ENCODE data around the gene MYO1F.
"Not testable (repeated sequence)": the region's sequence is repeated elsewhere in the genome, so short reads cannot be mapped to it uniquely, and the experiment has no call there.

MYO1F gene

GRCh38 chr19:8514505-8515009, 62.7 kb downstream of the MYO1F start:
- DNase-seq: not testable (repeated sequence)

GRCh38 chr19:8513687-8514504, 63.3 kb downstream of the MYO1F start, which contains the start of gene ZNF414:
Gene ZNF414 (minus strand): TSS chr19:8514167. CDS start chr19:8514046, 121 bp downstream.
- peak; percentile 98 to 99 for DNase-seq

GRCh38 chr19:8513036-8513686, 64.1 kb downstream of the MYO1F start:
- DNase-seq: no peak

GRCh38 chr19:8512115-8512967, 64.9 kb downstream of the MYO1F start:
- DNase-seq: peak in 1 of 2 donors; percentile 38

GRCh38 chr19:8511573-8512101, 65.6 kb downstream of the MYO1F start:
- no peak for DNase-seq

- no peak for DNase-seq
Observed at GRCh38 chr19:8510589-8511115, 66.6 kb downstream of the MYO1F start.

- no peak for DNase-seq
Observed at GRCh38 chr19:8506402-8506957, 70.8 kb downstream of the MYO1F start.

GRCh38 chr19:8505680-8506401, 71.4 kb downstream of the MYO1F start:
- peak; percentile 84 for DNase-seq

- DNase-seq: no peak
Observed at GRCh38 chr19:8504919-8505318, 72.3 kb downstream of the MYO1F start.

GRCh38 chr19:8504171-8504570, 73.1 kb downstream of the MYO1F start:
- DNase-seq: no peak

GRCh38 chr19:8503510-8503909, 73.7 kb downstream of the MYO1F start:
- no peak for DNase-seq

- DNase-seq: no peak
Observed at GRCh38 chr19:8501981-8502380, 75.3 kb downstream of the MYO1F start.

- no peak for DNase-seq
Observed at GRCh38 chr19:8501516-8501915, 75.7 kb downstream of the MYO1F start.

- DNase-seq: no peak
Observed at GRCh38 chr19:8500158-8500557, 77.1 kb downstream of the MYO1F start.

GRCh38 chr19:8499048-8499833, 78.0 kb downstream of the MYO1F start:
- DNase-seq: no peak

GRCh38 chr19:8498295-8498694, 78.9 kb downstream of the MYO1F start:
- no peak for DNase-seq

GRCh38 chr19:8494158-8494557, 83.1 kb downstream of the MYO1F start:
- DNase-seq: no peak

- no peak for DNase-seq
Observed at GRCh38 chr19:8491574-8491973, 85.7 kb downstream of the MYO1F start.

- DNase-seq: no peak
Observed at GRCh38 chr19:8490873-8491272, 86.4 kb downstream of the MYO1F start.

GRCh38 chr19:8490395-8490760, 86.9 kb downstream of the MYO1F start:
- no peak for DNase-seq
